SK-N-SH treated with all-trans-retinoic acid at 6 μM for 48 hours (cell line): ENCODE results near the gene ARPC3.

Experiments
- ARNTL ChIP-seq: fragments of 450-650 bp; formaldehyde crosslinking; IDR thresholded peaks from 2 replicates; pipeline ENCODE4 v1.5.0; 2020; ENCODE audit warnings: low read depth, mild to moderate bottlenecking, moderate library complexity, borderline replicate concordance
- CSDC2 ChIP-seq: fragments of 250-450 bp; sonication (Bioruptor Pico); IDR thresholded peaks from 2 replicates; pipeline ENCODE4 v1.5.0; 2020; ENCODE audit warnings: mild to moderate bottlenecking, moderate library complexity
- ESRRG ChIP-seq: fragments of 250-450 bp; sonication (Bioruptor Pico); IDR thresholded peaks from 2 replicates; pipeline ENCODE4 v1.6.1; 2021; ENCODE audit warnings: mild to moderate bottlenecking
- GLIS3 ChIP-seq: fragments of 250-450 bp; sonication (Bioruptor Pico); IDR thresholded peaks from 2 replicates; pipeline ENCODE4 v1.5.0; 2020; ENCODE audit warnings: mild to moderate bottlenecking, moderate library complexity
- ISL1 ChIP-seq: fragments of 250-450 bp; sonication (Bioruptor Pico); IDR thresholded peaks from 2 replicates; pipeline ENCODE4 v2.1.2; 2022; ENCODE audit warnings: mild to moderate bottlenecking, moderate library complexity
- PATZ1 ChIP-seq: fragments of 250-450 bp; sonication (Bioruptor Pico); IDR thresholded peaks from 2 replicates; pipeline ENCODE4 v1.8.0; 2020; ENCODE audit warnings: mild to moderate bottlenecking, moderate library complexity, borderline replicate concordance
- RARB ChIP-seq: fragments of 250-450 bp; sonication (Bioruptor Pico); IDR thresholded peaks from 2 replicates; pipeline ENCODE4 v1.8.0; 2021; ENCODE audit warnings: mild to moderate bottlenecking, moderate library complexity
- TCF4 ChIP-seq: fragments of 250-450 bp; sonication (Bioruptor Pico); IDR thresholded peaks from 2 replicates; pipeline ENCODE4 v1.8.0; 2021; ENCODE audit warnings: mild to moderate bottlenecking, moderate library complexity, borderline replicate concordance
- TOX ChIP-seq: fragments of 250-450 bp; sonication (Bioruptor Pico); IDR thresholded peaks from 2 replicates; pipeline ENCODE4 v1.8.0; 2021; ENCODE audit warnings: mild to moderate bottlenecking, moderate library complexity, borderline replicate concordance
- ZC3H10 ChIP-seq: fragments of 250-450 bp; sonication (Bioruptor Pico); IDR thresholded peaks from 2 replicates; pipeline ENCODE4 v1.5.1; 2021; ENCODE audit warnings: mild to moderate bottlenecking, moderate library complexity
- ZFP3 ChIP-seq: fragments of 250-450 bp; sonication (Bioruptor Pico); IDR thresholded peaks from 2 replicates; pipeline ENCODE4 v1.5.0; 2020; ENCODE audit warnings: mild to moderate bottlenecking, moderate library complexity
- ZFP30 ChIP-seq: fragments of 450-650 bp; formaldehyde crosslinking; IDR thresholded peaks from 2 replicates; pipeline ENCODE4 v1.5.0; 2022; ENCODE audit warnings: mild to moderate bottlenecking, moderate library complexity
- ZNF8 ChIP-seq: fragments of 450-650 bp; formaldehyde crosslinking; IDR thresholded peaks from 2 replicates; pipeline ENCODE4 v1.5.0; 2020; ENCODE audit warnings: mild to moderate bottlenecking, moderate library complexity

GRCh38 chr12:110403976-110404682 lies 46.0 kb downstream of the ARPC3 start:
- TF ChIP-seq ZFP3 (CRISPR knock-in tag) (no peak), TOX (CRISPR knock-in tag) (no peak), RARB (no peak), ZFP30 (CRISPR knock-in tag) (no peak), ARNTL (CRISPR knock-in tag) (no peak), CSDC2 (CRISPR knock-in tag) (no peak), ISL1 (CRISPR knock-in tag) (no peak), ZNF8 (CRISPR knock-in tag) (no peak), PATZ1 (CRISPR knock-in tag) (no peak), ZC3H10 (CRISPR knock-in tag) (no peak), TCF4 (no peak), ESRRG (CRISPR knock-in tag) (no peak), GLIS3 (CRISPR knock-in tag) (no peak)
